ENCODE data around the gene FAM114A1.

GRCh38 chr4:38950159-38950558 lies 82.6 kb downstream of the FAM114A1 start:
- no peak for TF ChIP-seq SUZ12 (IDR thresholded peaks at IDR 0.05; ENCODE audit: extremely low read depth, insufficient read depth, insufficient read length)
- no peak for TF ChIP-seq ZNF274 (IDR thresholded peaks at IDR 0.05; ENCODE audit: low read depth, low read length)

All from NT2/D1 (cell line).